ENCODE results near the gene PPIL1. TPM values are rescaled to one million over a fixed set of nuclear protein-coding genes. Genes with fewer than 3 reads are reported as not detected.

PPIL1 gene
- total and polyA plus RNA-seq, 4 donors, result 15.8 to 23.9 (median 20.3) TPM

- no peak overlapping the region for H3K4me3 ChIP-seq (ENCODE audit: low read depth in 1 of 3, low read length in 3 of 3)
- H3K4me1 ChIP-seq (ENCODE audit: control insufficient read depth in 4 of 4, insufficient read depth in 4 of 4, low read length in 3 of 4), result peaks cover 0 to 2% (median 0%) of the 10 kb centered on the region in 4 donors
- no peak overlapping the region for H3K27ac ChIP-seq (ENCODE audit: low read depth in 1 of 2, low read length in 2 of 2)
- no peaks in the 10 kb centered on the region for H3K9me3 ChIP-seq (ENCODE audit: control insufficient read depth in 4 of 4, low read length in 3 of 4)
- H3K9ac ChIP-seq (ENCODE audit: low read depth in 1 of 2, low read length in 2 of 2), result no peak overlapping the region
- no peaks in the 10 kb centered on the region for H3K27me3 ChIP-seq (ENCODE audit: control insufficient read depth in 4 of 4, insufficient read depth in 4 of 4, low read length in 3 of 4)
- no peak for DNase-seq (ENCODE audit: low spot score)
- TF ChIP-seq RAD21 (IDR thresholded peaks at IDR 0.05) (no peak), HNF4G (IDR thresholded peaks at IDR 0.05) (no peak), EGR1 (IDR thresholded peaks at IDR 0.05; ENCODE audit: low read depth in 2 of 2) (no peak), HNF4A (conservative IDR thresholded peaks at IDR 0.05) (no peak), SP1 (IDR thresholded peaks at IDR 0.05) (no peak), NR2F2 (IDR thresholded peaks at IDR 0.05) (no peak), TAF1 (conservative IDR thresholded peaks at IDR 0.05) (no peak), ATF3 (IDR thresholded peaks at IDR 0.05) (no peak), RXRA (IDR thresholded peaks at IDR 0.05) (no peak), FOXA2 (IDR thresholded peaks at IDR 0.05) (no peak), GABPA (IDR thresholded peaks at IDR 0.05 in 1 of 2, conservative IDR thresholded peaks at IDR 0.05 in 1 of 2) (no peak), JUND (IDR thresholded peaks at IDR 0.05) (no peak), FOXA1 (IDR thresholded peaks at IDR 0.05) (no peak), YY1 (IDR thresholded peaks at IDR 0.05) (no peak)
- TF ChIP-seq, protein P1, sequence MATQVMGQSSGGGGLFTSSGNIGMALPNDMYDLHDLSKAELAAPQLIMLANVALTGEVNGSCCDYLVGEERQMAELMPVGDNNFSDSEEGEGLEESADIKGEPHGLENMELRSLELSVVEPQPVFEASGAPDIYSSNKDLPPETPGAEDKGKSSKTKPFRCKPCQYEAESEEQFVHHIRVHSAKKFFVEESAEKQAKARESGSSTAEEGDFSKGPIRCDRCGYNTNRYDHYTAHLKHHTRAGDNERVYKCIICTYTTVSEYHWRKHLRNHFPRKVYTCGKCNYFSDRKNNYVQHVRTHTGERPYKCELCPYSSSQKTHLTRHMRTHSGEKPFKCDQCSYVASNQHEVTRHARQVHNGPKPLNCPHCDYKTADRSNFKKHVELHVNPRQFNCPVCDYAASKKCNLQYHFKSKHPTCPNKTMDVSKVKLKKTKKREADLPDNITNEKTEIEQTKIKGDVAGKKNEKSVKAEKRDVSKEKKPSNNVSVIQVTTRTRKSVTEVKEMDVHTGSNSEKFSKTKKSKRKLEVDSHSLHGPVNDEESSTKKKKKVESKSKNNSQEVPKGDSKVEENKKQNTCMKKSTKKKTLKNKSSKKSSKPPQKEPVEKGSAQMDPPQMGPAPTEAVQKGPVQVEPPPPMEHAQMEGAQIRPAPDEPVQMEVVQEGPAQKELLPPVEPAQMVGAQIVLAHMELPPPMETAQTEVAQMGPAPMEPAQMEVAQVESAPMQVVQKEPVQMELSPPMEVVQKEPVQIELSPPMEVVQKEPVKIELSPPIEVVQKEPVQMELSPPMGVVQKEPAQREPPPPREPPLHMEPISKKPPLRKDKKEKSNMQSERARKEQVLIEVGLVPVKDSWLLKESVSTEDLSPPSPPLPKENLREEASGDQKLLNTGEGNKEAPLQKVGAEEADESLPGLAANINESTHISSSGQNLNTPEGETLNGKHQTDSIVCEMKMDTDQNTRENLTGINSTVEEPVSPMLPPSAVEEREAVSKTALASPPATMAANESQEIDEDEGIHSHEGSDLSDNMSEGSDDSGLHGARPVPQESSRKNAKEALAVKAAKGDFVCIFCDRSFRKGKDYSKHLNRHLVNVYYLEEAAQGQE (IDR thresholded peaks at IDR 0.05), result no peak
- TF ChIP-seq, protein P2, sequence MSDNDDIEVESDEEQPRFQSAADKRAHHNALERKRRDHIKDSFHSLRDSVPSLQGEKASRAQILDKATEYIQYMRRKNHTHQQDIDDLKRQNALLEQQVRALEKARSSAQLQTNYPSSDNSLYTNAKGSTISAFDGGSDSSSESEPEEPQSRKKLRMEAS (IDR thresholded peaks at IDR 0.05), result no peak
- TF ChIP-seq, protein P3, sequence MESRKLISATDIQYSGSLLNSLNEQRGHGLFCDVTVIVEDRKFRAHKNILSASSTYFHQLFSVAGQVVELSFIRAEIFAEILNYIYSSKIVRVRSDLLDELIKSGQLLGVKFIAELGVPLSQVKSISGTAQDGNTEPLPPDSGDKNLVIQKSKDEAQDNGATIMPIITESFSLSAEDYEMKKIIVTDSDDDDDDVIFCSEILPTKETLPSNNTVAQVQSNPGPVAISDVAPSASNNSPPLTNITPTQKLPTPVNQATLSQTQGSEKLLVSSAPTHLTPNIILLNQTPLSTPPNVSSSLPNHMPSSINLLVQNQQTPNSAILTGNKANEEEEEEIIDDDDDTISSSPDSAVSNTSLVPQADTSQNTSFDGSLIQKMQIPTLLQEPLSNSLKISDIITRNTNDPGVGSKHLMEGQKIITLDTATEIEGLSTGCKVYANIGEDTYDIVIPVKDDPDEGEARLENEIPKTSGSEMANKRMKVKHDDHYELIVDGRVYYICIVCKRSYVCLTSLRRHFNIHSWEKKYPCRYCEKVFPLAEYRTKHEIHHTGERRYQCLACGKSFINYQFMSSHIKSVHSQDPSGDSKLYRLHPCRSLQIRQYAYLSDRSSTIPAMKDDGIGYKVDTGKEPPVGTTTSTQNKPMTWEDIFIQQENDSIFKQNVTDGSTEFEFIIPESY (IDR thresholded peaks at IDR 0.05), result no peak
- TF ChIP-seq, protein P4, sequence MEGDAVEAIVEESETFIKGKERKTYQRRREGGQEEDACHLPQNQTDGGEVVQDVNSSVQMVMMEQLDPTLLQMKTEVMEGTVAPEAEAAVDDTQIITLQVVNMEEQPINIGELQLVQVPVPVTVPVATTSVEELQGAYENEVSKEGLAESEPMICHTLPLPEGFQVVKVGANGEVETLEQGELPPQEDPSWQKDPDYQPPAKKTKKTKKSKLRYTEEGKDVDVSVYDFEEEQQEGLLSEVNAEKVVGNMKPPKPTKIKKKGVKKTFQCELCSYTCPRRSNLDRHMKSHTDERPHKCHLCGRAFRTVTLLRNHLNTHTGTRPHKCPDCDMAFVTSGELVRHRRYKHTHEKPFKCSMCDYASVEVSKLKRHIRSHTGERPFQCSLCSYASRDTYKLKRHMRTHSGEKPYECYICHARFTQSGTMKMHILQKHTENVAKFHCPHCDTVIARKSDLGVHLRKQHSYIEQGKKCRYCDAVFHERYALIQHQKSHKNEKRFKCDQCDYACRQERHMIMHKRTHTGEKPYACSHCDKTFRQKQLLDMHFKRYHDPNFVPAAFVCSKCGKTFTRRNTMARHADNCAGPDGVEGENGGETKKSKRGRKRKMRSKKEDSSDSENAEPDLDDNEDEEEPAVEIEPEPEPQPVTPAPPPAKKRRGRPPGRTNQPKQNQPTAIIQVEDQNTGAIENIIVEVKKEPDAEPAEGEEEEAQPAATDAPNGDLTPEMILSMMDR (IDR thresholded peaks at IDR 0.05; ENCODE audit: low read depth, low read length, missing input control), result no peak
- WGBS, result 97% methylated on average over 4 of the region's 4 CpGs
- H3K36me3 ChIP-seq (ENCODE audit: control insufficient read depth in 4 of 4, insufficient read depth in 3 of 4, low read depth in 1 of 4, low read length in 3 of 4), result no peaks in the 10 kb centered on the region
These were observed 27.5 kb downstream of the PPIL1 start for GRCh38 chr6:36847152-36847551.

Measured in liver (tissue), 9 donors.